22Rv1 (cell line): ENCODE results near the gene HILPDA.
"Not testable (repeated sequence)": the region's sequence is repeated elsewhere in the genome, so short reads cannot be mapped to it uniquely, and the experiment has no call there.

ENCODE experiments used
- H3K27ac ChIP-seq: fragments of 450-650 bp; 2 replicates; pipeline ENCODE4 v1.5.1; 2017
- CTCF ChIP-seq: fragments of 450-650 bp; IDR thresholded peaks from 2 replicates; pipeline ENCODE4 v1.5.1; 2017; ENCODE audit warnings: mild to moderate bottlenecking
- ZFX ChIP-seq: fragments of 450-650 bp; IDR thresholded peaks from 2 replicates; pipeline ENCODE4 v1.6.1; 2017; ENCODE audit warnings: antibody characterized with exemption, borderline replicate concordance

The HILPDA gene

GRCh38 chr7:128453836-128454804 lies 1.6 kb upstream of the HILPDA start:
- no peak overlapping the region for H3K27ac ChIP-seq
- no peak for TF ChIP-seq ZFX
- no peak for TF ChIP-seq CTCF

- TF ChIP-seq ZFX (no peak), CTCF (no peak; the same call in none of the 2 replicates)
- peak overlapping the region; percentile 85 for H3K27ac ChIP-seq
Measured at GRCh38 chr7:128454808-128455542, 703 bp upstream of the HILPDA start.

GRCh38 chr7:128456255-128456725 lies 612 bp downstream of the HILPDA start:
- no peak for TF ChIP-seq CTCF
- TF ChIP-seq ZFX, result no peak
- peak overlapping the region; percentile 85 for H3K27ac ChIP-seq

- H3K27ac ChIP-seq, result peak overlapping the region; percentile 85
Measured at GRCh38 chr7:128457385-128457784, 1.7 kb downstream of the HILPDA start.

- TF ChIP-seq CTCF (no peak), ZFX (no peak)
- H3K27ac ChIP-seq, result peak overlapping the region; percentile 85
Measured at GRCh38 chr7:128458956-128459355, 3.3 kb downstream of the HILPDA start.

GRCh38 chr7:128459394-128459878 lies 3.8 kb downstream of the HILPDA start:
- H3K27ac ChIP-seq, result peak overlapping the region; percentile 85
- TF ChIP-seq ZFX (no peak), CTCF (peak; percentile 96)

- H3K27ac ChIP-seq, result no peak overlapping the region
- TF ChIP-seq ZFX, result no peak
- TF ChIP-seq CTCF, result no peak
Measured at GRCh38 chr7:128462460-128462859, 6.8 kb downstream of the HILPDA start.

- H3K27ac ChIP-seq, result not testable (repeated sequence)
Measured at GRCh38 chr7:128463345-128463744, 7.7 kb downstream of the HILPDA start.

- 0 out of 2 replicates have a peak overlapping the region, but pooled peaks have one; percentile 9 for H3K27ac ChIP-seq
Measured at GRCh38 chr7:128463933-128464332, 8.3 kb downstream of the HILPDA start.

- not testable (repeated sequence) for H3K27ac ChIP-seq
Measured at GRCh38 chr7:128466871-128467270, 11.2 kb downstream of the HILPDA start.
